ENCODE results near the gene SHROOM2.

The SHROOM2 gene

DNA sequence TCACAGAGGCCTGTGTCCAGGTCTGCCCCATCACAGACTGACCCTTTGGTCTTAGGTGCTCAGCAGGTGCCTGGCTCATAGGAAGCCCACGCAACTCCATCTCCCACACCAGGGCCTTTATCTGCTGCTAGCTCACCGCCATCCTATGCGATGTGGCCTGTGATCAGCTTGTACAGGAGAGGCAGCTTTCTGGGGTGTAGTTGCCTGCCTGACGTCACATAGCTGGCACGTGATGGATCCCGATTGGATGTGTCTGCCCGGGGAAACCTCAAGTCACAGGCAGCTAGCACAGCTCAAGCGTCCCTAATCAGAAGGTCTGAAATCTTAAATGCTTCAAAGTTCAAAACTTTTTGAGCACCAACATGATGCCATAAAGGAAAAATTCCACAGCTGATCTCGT is 139.8 kb downstream of the SHROOM2 start:
- Histone ChIP-seq H3K9ac (ENCODE audit: low read length) (no peak overlapping the region), H3K27me3 (replicated peaks; ENCODE audit: control insufficient read depth, insufficient read depth, low read length) (no peaks in the 10 kb centered on the region), H3K4me3 (ENCODE audit: low read length) (no peak overlapping the region), H3K4me1 (ENCODE audit: control insufficient read depth, insufficient read depth, low read length) (no peaks in the 10 kb centered on the region), H3K36me3 (ENCODE audit: control insufficient read depth, insufficient read depth, low read length, severe bottlenecking) (no peaks in the 10 kb centered on the region), H3K9me3 (ENCODE audit: control insufficient read depth, low read length) (peaks cover 3% of the 10 kb centered on the region)
- DNase-seq (ENCODE audit: low read depth): no peak

DNA sequence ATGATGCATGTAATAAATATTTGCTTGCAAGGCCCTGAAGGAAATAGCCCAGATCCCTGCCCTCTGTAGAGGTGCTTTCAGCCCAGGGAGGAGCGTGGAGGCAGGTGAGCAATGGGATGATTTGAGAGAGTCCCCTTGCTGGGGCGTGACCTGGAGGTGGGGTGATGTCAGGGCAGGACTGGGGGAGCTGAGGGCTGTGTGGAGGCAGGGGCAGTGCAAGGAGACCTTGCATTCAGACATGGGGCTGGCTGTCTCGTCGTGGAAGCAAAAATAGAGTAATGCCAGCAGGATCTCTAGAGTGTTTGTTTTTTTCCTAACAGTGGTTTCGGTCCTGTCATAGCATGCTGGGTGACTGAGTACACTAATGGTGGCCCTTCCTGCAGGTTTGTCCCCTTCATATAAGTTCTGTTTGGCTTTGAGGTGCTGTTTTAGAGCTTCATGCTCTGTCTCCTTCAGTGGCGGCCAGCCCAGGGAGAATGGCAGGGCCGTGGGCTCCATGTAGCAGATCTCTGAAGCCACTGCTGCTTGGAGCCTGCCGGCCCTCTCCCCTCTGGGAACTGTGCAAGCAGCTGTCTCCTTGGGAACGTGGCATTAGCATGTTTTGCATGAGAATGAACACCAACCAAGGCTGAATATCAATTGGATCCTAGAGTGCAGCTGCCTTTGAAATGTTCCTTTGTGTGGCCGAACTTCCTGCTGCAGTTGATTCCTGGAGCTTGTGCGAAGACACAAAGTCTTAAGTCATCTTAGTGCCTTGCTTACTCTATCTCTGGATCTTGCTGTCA is 141.7 kb downstream of the SHROOM2 start:
- Histone ChIP-seq H3K36me3 (ENCODE audit: control insufficient read depth, insufficient read depth, low read length, severe bottlenecking) (no peaks in the 10 kb centered on the region), H3K4me1 (ENCODE audit: control insufficient read depth, insufficient read depth, low read length) (no peaks in the 10 kb centered on the region), H3K9me3 (ENCODE audit: control insufficient read depth, low read length) (no peaks in the 10 kb centered on the region), H3K4me3 (ENCODE audit: low read length) (no peak overlapping the region), H3K27me3 (replicated peaks; ENCODE audit: control insufficient read depth, insufficient read depth, low read length) (no peaks in the 10 kb centered on the region), H3K9ac (ENCODE audit: low read length) (no peak overlapping the region)
- no peak for DNase-seq (ENCODE audit: low read depth)

DNA sequence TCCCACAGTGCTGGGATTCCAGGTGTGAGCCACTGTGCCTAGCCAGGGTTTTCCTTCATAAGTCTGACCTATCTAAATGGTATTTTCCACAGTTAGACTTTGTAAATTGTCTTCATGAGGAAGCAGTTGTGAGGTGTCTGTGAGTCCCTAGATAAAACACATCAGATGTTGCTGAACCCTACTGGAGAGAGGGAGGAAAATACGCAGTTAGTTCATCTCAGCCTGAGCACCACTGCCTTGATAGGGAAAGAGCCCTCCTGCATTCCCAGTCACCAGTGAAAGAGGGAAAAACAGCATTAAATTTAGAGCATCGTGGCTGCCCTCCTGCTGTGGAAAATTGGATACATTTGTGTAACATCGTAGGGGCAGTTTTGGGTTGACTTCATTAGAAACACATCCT is 149.2 kb downstream of the SHROOM2 start:
- Histone ChIP-seq H3K4me1 (ENCODE audit: control insufficient read depth, insufficient read depth, low read length) (no peaks in the 10 kb centered on the region), H3K36me3 (ENCODE audit: control insufficient read depth, insufficient read depth, low read length, severe bottlenecking) (no peaks in the 10 kb centered on the region), H3K27me3 (replicated peaks; ENCODE audit: control insufficient read depth, insufficient read depth, low read length) (peaks cover 8% of the 10 kb centered on the region), H3K9ac (ENCODE audit: low read length) (no peak overlapping the region), H3K4me3 (ENCODE audit: low read length) (no peak overlapping the region), H3K9me3 (ENCODE audit: control insufficient read depth, low read length) (no peaks in the 10 kb centered on the region)
- DNase-seq (ENCODE audit: low read depth): no peak

DNA sequence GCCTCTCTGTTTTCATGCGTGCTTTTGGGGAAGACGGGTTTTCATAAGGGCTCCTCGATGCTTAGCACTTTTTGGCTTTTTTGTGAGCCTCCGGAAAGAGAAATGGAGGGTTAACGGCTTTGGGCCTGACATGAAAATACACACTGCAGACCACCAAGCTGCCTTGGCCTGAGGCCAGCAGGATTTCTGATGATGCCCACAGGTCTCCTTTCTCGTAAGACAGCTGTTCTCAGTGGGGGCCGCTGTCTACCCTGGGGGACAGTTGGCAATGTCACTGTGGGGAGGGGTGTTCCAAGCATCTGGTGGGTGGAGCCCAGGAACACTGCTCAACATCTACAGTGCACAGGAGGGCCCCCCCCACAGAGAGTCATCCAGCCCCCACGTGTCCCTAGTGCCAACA is 151.5 kb downstream of the SHROOM2 start:
- H3K36me3 ChIP-seq (ENCODE audit: control insufficient read depth, insufficient read depth, low read length, severe bottlenecking): no peaks in the 10 kb centered on the region
- H3K9me3 ChIP-seq (ENCODE audit: control insufficient read depth, low read length): no peaks in the 10 kb centered on the region
- no peak overlapping the region for H3K4me3 ChIP-seq (ENCODE audit: low read length)
- no peak for DNase-seq (ENCODE audit: low read depth)
- peaks cover 8% of the 10 kb centered on the region for H3K27me3 ChIP-seq (replicated peaks; ENCODE audit: control insufficient read depth, insufficient read depth, low read length)
- no peaks in the 10 kb centered on the region for H3K4me1 ChIP-seq (ENCODE audit: control insufficient read depth, insufficient read depth, low read length)
- H3K9ac ChIP-seq (ENCODE audit: low read length): no peak overlapping the region

DNA sequence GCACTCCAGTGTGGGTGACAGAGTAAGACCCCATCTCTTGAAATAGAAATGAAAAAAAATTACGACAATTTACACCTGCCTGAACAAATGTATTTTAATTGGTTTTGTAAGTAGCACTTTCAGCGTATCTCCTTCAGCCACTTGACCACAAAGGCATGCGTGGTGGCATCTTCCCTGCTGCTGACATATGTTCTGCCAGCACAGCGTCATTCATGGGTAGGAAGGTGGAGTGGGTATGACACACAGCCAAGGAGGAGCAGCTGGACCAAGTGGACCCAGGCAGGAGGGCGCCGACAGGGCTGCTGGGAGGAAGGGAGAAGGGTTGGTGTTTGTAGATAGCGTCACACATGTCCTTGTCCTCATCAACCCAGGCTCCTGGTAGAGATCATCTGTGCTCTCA is 152.3 kb downstream of the SHROOM2 start:
- no peaks in the 10 kb centered on the region for H3K4me1 ChIP-seq (ENCODE audit: control insufficient read depth, insufficient read depth, low read length)
- no peak for DNase-seq (ENCODE audit: low read depth)
- H3K4me3 ChIP-seq (ENCODE audit: low read length): no peak overlapping the region
- no peaks in the 10 kb centered on the region for H3K9me3 ChIP-seq (ENCODE audit: control insufficient read depth, low read length)
- H3K27me3 ChIP-seq (replicated peaks; ENCODE audit: control insufficient read depth, insufficient read depth, low read length): peaks cover 8% of the 10 kb centered on the region
- no peaks in the 10 kb centered on the region for H3K36me3 ChIP-seq (ENCODE audit: control insufficient read depth, insufficient read depth, low read length, severe bottlenecking)
- no peak overlapping the region for H3K9ac ChIP-seq (ENCODE audit: low read length)

DNA sequence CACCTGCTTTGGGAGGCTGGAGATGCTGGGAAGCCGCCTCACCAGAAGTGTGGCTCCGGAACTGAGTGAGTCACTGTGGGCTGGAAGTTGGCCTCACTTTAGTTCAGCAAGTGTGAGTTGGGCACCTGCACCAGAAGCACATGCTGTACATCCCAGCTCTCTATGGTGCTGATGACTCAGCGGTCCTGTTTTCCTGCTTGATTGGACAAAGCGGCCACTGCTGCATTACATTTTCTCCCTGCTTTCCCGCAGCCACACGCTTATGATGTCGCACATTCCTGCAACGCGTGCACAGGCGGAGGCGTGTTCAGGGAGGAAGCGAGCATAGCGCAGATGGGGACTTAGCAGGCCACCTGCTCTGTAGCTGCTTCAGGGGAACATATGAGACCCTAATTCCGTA is 154.2 kb downstream of the SHROOM2 start:
- H3K4me1 ChIP-seq (ENCODE audit: control insufficient read depth, insufficient read depth, low read length): no peaks in the 10 kb centered on the region
- H3K27me3 ChIP-seq (replicated peaks; ENCODE audit: control insufficient read depth, insufficient read depth, low read length): peaks cover 8% of the 10 kb centered on the region
- no peak overlapping the region for H3K9ac ChIP-seq (ENCODE audit: low read length)
- no peak overlapping the region for H3K4me3 ChIP-seq (ENCODE audit: low read length)
- no peaks in the 10 kb centered on the region for H3K36me3 ChIP-seq (ENCODE audit: control insufficient read depth, insufficient read depth, low read length, severe bottlenecking)
- peak; percentile 3 for DNase-seq (ENCODE audit: low read depth)
- H3K9me3 ChIP-seq (ENCODE audit: control insufficient read depth, low read length): no peaks in the 10 kb centered on the region

DNA sequence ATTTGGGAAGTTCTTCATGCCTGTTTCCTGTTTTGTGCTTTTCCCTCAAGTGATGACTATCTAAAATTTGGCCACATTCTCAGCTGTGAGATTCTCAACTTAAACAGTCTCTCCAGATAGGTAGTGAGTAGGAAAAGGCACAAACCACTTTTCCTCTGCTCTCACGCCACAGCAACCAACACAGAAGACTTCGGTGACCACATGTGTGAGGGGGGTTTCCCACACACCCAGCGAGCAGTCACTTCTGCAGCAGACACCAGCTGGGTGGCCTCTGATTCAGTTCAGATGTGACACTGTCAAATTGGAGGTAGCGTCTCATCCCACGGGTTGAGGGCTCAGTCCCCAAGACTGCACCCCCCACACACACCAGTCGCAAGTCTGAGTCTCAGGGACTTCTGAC is 155.9 kb downstream of the SHROOM2 start:
- Histone ChIP-seq H3K9me3 (ENCODE audit: control insufficient read depth, low read length) (no peaks in the 10 kb centered on the region), H3K9ac (ENCODE audit: low read length) (no peak overlapping the region), H3K27me3 (replicated peaks; ENCODE audit: control insufficient read depth, insufficient read depth, low read length) (peaks cover 5% of the 10 kb centered on the region), H3K36me3 (ENCODE audit: control insufficient read depth, insufficient read depth, low read length, severe bottlenecking) (no peaks in the 10 kb centered on the region), H3K4me1 (ENCODE audit: control insufficient read depth, insufficient read depth, low read length) (no peaks in the 10 kb centered on the region), H3K4me3 (ENCODE audit: low read length) (no peak overlapping the region)
- DNase-seq (ENCODE audit: low read depth): no peak

DNA sequence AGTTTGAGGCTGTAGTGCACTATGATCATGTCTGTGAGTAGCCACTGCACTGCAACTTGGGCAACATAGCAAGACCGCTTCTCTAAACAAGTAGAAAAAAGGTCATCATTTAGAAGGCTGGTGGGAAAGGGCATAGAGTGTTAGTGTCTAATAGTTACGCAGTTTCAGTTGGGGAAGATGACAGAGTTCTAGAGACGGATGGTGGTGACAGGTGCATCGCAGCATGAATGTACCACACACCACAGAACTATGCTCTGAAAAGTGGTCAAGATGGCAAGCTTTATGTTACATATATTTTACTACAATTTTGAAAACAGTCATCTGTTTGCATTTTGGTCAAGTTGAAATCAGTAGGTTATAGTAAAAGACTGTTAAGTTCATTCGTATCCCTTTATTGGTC is 157.2 kb downstream of the SHROOM2 start:
- Histone ChIP-seq H3K9ac (ENCODE audit: low read length) (no peak overlapping the region), H3K4me1 (ENCODE audit: control insufficient read depth, insufficient read depth, low read length) (no peaks in the 10 kb centered on the region), H3K27me3 (replicated peaks; ENCODE audit: control insufficient read depth, insufficient read depth, low read length) (peaks cover 4% of the 10 kb centered on the region), H3K36me3 (ENCODE audit: control insufficient read depth, insufficient read depth, low read length, severe bottlenecking) (no peaks in the 10 kb centered on the region), H3K4me3 (ENCODE audit: low read length) (no peak overlapping the region), H3K9me3 (ENCODE audit: control insufficient read depth, low read length) (no peaks in the 10 kb centered on the region)
- DNase-seq (ENCODE audit: low read depth): no peak

DNA sequence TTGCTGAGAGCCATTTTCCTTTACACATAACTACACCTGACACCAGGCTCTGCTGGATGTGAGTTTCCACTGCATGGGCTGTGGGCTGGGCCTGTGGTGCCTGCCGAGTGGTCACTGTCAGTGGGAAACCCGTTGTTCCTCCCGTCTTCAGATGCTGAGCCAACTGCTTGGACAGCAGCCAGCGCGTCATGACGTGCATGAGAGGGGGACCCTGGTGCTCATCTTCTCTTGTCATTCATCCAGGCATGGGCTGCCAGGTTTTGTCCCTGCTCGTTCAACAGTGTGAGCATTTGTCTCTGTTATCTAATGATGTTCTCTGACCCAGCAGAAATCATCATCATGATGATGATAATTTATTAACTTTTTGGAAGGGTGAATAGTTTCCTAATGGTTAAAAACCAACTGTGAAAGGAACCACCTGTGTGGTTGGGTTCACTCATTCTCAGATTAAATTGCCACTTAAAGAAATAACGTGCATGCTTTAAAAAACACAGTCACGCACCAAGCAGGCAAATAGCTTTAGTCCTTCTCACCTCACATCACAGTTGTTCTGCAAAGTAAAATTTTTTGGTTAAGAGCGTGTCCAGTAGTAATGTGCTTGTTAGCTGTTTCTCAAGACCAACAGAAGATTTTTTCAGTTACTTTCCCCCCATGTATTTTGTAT is 161.0 kb downstream of the SHROOM2 start:
- no peak overlapping the region for H3K4me3 ChIP-seq (ENCODE audit: low read length)
- H3K4me1 ChIP-seq (ENCODE audit: control insufficient read depth, insufficient read depth, low read length): no peaks in the 10 kb centered on the region
- no peak for DNase-seq (ENCODE audit: low read depth)
- no peaks in the 10 kb centered on the region for H3K9me3 ChIP-seq (ENCODE audit: control insufficient read depth, low read length)
- H3K36me3 ChIP-seq (ENCODE audit: control insufficient read depth, insufficient read depth, low read length, severe bottlenecking): no peaks in the 10 kb centered on the region
- no peak overlapping the region for H3K9ac ChIP-seq (ENCODE audit: low read length)
- no peaks in the 10 kb centered on the region for H3K27me3 ChIP-seq (replicated peaks; ENCODE audit: control insufficient read depth, insufficient read depth, low read length)

DNA sequence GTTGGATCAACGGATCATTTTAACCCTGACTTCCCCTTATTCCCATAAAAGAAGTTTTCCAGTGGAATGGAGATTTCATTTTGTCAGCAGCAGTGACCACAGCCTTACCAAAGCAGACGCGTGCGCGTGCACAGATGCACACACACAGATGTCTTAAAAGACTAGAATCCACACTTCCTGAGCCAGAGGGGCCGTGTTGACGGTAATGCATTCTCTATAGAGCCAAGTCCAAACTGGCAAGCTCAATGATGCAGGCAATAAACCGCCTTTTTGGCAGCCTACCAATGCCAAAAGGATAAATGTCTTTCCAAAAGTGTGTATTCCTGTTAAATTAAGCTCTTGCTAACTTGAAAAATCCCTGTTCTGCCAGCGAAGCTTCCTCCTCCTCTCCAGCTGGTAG is 162.2 kb downstream of the SHROOM2 start:
- H3K27me3 ChIP-seq (replicated peaks; ENCODE audit: control insufficient read depth, insufficient read depth, low read length): no peaks in the 10 kb centered on the region
- H3K4me1 ChIP-seq (ENCODE audit: control insufficient read depth, insufficient read depth, low read length): no peaks in the 10 kb centered on the region
- no peak for DNase-seq (ENCODE audit: low read depth)
- H3K9me3 ChIP-seq (ENCODE audit: control insufficient read depth, low read length): no peaks in the 10 kb centered on the region
- H3K36me3 ChIP-seq (ENCODE audit: control insufficient read depth, insufficient read depth, low read length, severe bottlenecking): no peaks in the 10 kb centered on the region
- no peak overlapping the region for H3K4me3 ChIP-seq (ENCODE audit: low read length)
- no peak overlapping the region for H3K9ac ChIP-seq (ENCODE audit: low read length)

DNA sequence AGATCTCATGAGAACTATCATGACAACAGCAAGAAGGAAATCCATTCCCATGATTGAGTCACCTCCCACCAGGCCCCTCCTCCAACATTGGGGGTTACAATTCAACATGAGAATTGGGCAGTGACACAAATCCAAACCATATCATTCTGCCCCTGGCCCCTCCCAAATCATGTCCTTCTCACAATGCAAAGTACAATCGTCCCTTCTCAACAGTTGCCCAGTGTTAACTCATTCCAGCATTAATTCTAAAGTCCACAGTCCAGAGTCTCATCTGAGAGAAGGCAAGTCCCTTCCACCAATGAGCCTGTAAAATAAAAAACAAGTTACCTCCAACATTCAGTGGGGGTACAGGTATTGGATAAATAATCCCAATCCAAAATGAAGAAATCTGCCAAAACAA is 166.1 kb downstream of the SHROOM2 start:
- H3K9me3 ChIP-seq (ENCODE audit: control insufficient read depth, low read length): no peaks in the 10 kb centered on the region
- no peak overlapping the region for H3K4me3 ChIP-seq (ENCODE audit: low read length)
- no peak overlapping the region for H3K9ac ChIP-seq (ENCODE audit: low read length)
- no peaks in the 10 kb centered on the region for H3K36me3 ChIP-seq (ENCODE audit: control insufficient read depth, insufficient read depth, low read length, severe bottlenecking)
- no peak for DNase-seq (ENCODE audit: low read depth)
- no peaks in the 10 kb centered on the region for H3K27me3 ChIP-seq (replicated peaks; ENCODE audit: control insufficient read depth, insufficient read depth, low read length)
- H3K4me1 ChIP-seq (ENCODE audit: control insufficient read depth, insufficient read depth, low read length): no peaks in the 10 kb centered on the region
